NCI-H2107 treated with DMSO at 0.1 percent for 48 hours (cell line): Measurements from ENCODE around the gene SF3B4.
"Not testable (repeated sequence)": the region's sequence is repeated elsewhere in the genome, so short reads cannot be mapped to it uniquely, and the experiment has no call there.

Experiments
- DNase-seq: peaks from one replicate; lab custom pipeline; 2025; ENCODE audit not compliant: unreplicated experiment; lab: John Stamatoyannopoulos, UW

SF3B4 gene

DNA sequence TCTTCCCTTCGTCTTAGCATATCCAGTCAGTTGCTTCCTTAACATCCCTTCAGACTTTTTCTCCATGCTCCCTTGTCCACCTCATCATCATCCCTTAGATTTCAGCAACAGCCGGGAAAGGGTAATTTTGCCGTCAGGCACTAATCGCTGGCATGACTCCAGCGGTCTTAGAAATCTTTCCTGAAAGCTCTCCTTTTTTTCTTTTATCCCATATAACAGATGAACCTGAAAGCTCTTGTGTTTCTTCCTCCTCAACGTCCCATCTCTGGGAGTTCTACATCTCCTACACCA lies 38.7 kb downstream of the SF3B4 start:
- no peak for DNase-seq

DNA sequence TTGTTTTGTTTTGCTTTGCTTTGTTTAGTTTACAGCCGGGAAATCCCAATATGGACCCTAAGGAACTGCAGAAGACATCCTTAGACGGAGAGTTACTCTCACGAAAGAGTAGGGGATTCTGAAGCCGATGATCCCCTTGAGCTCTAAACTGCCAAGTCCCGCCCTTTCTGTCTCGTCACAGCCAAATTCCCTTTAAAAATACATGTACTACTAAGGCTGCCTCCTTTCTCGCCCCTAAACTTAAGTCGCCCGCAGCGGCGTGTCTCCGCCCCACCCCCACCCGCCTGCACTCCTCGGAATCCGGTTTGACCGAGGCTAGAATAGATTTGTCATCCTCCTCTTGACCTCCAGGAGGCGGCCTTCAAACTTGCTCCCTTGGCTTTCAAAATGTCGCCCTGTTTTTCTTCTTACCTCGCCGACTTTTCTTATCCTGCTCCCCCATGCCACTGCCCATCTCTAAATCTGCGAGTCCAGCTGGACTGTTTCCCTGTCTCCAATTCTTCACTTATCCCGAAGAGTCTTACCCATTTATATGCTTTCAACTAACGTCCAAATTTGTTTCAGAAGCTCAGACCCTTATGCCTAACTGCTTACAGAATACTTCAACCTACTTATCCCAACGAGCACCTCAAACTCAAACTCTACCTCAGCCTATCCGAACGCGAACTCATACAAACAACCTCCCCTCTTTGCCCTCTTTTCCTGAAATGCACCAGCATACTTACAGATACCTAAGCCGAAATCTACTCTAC lies 39.2 kb downstream of the SF3B4 start:
- DNase-seq, result peak; percentile 94

DNA sequence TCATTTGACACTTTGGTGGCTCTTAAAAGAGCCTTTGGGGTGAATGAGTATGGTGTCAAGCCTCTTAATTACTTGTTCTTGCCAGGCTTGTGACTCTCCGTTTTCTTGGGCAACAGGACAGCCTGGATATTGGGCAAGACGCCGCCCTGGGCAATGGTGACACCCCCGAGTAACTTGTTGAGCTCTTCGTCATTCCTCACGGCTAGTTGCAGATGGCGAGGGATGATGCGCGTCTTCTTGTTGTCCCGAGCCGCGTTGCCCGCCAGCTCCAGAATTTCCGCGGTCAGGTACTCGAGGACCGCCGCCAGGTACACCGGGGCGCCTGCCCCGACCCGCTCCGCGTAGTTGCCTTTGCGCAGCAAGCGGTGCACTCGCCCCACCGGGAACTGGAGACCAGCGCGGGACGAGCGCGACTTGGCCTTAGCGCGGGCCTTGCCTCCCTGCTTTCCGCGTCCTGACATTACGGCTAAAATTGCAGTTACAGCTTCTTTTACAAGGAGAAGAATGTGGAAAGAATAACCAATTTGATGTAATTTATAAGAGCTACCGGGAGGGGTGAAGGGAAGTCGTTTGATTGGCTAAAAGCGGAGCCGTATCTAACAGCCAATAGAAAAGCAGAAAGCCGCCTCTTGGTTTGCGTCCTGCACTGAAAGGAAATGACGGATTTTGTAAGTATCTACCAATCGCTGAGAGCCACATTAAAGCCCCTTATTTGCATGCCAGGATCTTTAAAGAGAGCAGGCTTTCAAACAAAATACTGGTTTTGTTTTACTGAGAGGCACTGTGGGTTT lies 40.0 kb downstream of the SF3B4 start:
- DNase-seq, result peak; percentile 99

DNA sequence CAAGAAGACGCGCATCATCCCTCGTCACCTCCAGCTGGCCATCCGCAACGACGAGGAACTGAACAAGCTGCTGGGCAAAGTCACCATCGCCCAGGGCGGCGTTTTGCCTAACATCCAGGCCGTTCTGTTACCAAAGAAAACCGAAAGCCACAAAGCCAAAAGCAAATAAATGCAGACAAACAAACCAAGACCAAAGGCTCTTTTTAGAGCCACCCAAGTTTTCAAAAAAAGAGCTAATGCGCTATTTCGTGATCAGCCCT lies 40.5 kb downstream of the SF3B4 start:
- not testable (repeated sequence) for DNase-seq

DNA sequence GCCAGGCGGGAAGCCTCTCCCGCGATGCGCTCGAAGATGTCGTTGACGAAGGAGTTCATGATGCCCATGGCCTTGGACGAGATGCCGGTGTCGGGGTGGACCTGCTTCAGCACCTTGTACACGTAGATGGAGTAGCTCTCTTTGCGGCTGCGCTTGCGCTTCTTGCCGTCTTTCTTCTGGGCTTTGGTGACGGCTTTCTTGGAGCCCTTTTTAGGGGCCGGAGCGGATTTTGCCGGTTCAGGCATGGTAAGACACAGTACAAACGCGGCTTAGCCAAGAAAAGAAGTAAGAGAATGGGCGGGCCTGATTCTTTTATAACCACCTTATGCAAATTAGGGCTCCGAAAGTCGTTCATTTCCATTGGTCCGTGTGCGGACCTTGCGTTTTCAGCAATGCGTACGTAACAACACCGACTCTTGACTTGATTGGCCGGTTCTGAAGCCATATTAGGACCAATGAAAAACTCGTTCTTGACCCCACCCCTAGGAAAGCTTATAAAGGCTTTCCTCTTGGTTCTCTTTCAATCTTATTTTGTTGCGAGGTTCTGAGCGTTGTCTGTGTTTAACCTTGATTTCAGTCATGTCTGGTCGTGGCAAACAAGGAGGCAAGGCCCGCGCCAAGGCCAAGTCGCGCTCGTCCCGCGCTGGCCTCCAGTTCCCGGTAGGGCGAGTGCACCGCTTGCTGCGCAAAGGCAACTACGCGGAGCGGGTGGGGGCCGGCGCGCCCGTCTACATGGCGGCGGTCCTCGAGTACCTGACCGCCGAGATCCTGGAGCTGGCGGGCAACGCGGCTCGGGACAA lies 41.0 kb downstream of the SF3B4 start:
- DNase-seq, result peak; percentile 99

DNA sequence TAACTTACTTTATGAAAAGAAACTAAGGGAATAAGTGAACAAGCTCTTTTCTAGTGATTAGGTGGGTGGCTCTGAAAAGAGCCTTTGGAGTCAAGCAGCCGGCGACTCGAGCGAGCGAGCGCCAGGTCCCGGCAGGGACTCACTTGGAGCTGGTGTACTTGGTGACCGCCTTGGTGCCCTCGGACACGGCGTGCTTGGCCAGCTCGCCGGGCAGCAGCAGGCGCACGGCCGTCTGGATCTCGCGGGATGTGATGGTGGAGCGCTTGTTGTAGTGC lies 41.5 kb downstream of the SF3B4 start:
- DNase-seq, result not testable (repeated sequence)

DNA sequence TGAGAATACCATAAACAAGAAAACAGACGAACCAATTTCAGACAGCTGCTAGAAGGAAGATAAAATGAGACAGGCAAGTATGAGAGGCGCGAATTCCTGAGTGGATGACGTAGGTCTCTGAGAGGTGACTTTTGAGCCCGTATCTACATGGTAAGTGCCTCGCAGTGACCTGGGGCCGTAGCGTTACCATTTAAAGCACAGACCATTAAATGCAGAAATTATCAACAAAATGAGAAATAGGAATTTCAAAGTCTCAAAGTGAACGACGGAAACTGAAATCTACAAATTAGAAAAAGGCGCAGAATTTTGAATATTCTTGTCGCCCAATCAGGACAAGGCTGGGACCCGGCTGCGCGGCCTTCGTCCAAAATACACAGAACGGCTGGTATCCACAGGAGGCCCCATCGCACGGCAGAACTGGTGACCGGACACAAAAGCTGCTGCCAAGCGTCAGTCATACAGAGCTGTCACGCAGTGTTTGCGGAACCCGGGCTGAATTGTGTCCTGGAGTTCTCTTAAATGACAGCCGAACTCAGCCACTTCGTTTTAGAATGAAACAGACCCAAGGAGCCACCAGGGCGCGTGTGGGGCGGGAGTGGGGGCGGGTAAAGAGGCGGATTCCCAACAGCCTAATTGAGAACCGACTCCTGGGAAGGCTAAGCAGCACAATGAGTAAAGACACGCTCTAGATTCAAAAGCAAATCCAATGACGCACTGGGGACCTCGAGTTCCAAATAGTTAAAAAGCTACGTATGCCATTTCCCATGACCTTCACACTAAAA lies 42.1 kb downstream of the SF3B4 start:
- DNase-seq, result peak; percentile 92

DNA sequence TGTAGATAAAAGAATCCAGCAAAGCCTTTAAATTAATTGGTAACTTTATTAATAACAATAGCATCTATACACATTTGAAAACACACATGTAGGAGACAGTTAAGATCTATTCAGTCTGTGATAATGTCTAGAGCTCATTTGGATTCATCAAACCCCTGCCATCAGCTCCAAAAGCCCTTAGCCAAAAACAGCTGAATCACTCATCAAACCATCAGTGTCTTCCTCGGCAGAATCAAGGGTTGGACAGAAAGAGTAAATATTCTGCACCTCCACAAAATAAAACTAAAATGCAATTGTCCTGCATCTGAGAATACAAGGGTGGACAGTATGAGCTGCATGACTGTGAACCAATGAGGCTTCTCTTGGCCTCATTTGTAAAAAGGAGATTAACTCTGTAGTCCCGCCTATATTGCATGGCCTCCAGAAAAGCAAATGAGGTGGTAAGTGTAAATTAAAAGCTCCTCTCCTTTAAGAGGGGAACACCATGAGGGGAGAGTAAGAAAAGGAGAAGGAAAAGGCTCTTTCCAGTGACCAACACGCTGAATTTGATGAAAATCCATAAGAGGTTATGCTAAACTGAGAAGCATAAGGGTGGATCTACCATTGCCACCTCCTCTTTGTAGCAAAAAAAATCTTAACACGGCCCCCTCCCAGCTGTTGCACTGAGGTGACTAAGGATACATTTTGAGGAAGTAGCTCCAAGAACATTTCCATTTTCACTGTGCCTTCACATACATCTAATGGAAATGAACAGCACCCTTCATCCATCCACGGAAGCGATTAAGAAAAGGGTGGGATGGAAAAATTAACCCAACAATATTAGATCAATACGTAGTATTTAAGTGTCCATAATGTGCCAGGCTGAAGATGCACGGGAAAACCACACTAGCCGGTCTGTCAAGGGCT lies 42.9 kb downstream of the SF3B4 start:
- DNase-seq, result peak; percentile 57

DNA sequence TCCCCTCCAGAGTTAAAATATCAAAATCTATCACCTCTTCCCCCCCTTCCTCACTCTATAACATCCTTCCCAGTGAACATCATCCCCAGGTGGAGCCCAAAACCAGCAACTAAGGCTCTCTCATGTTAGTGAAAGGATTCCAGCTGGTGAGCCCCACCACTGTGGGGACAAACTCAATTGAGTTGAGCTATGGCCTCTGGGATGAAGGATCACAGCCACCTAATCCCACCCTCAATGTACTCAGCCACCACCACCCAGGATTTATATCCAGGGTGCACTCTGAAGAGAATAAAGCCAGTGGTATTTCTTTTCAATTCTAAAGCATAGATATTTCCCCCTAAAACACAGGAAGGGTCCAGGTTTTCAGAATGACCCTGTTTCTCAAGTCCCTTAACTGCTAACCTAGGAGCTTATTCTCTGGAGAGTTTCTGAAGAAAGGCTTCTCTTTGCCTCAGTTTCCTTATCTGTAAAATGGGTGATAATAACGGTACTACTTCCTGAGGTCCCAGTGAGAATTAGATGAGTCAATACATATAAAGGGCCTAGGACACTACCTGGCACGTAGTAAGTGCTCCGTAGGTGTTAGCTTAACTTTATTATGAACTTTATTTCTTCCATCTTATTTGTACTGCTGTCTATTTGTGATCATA lies 43.9 kb downstream of the SF3B4 start:
- no peak for DNase-seq

DNA sequence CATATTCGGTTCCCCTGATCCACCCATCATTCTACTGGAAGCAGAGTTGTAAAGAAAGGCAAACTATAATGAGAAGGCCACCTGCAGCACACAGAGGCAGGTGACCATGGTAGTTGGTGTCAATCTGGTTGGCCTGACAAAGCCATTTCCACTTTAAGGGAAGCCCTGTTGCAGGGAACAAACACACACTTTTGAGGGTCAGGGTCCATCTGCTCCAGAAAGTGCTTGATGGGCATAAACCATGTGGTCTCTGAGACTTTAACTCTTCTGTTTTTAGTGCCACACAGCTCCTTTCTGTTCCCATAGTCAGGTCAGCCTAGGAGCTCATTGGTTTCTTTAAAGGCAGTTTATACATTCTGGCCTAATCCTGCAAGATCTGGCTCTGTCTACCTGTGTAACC lies 45.7 kb downstream of the SF3B4 start:
- DNase-seq, result no peak

DNA sequence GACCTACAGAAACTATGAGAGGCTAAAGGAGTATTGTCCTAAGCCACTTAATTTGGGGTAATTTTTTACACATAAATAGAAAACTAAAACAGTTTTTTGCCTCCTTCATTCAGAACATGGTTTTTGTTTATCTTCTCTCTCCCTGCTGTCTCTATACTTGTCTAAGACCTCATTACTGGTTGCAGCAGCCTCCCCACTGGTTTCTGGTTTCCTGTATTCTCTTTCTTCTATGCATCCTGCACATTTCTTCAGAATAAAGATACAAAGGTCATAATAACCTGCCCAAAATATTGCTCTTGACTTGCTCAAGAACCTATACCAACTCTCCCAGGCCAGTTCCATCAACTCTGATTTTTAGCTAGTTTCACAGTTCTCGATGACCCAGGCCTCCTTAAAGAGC lies 48.0 kb downstream of the SF3B4 start:
- no peak for DNase-seq

DNA sequence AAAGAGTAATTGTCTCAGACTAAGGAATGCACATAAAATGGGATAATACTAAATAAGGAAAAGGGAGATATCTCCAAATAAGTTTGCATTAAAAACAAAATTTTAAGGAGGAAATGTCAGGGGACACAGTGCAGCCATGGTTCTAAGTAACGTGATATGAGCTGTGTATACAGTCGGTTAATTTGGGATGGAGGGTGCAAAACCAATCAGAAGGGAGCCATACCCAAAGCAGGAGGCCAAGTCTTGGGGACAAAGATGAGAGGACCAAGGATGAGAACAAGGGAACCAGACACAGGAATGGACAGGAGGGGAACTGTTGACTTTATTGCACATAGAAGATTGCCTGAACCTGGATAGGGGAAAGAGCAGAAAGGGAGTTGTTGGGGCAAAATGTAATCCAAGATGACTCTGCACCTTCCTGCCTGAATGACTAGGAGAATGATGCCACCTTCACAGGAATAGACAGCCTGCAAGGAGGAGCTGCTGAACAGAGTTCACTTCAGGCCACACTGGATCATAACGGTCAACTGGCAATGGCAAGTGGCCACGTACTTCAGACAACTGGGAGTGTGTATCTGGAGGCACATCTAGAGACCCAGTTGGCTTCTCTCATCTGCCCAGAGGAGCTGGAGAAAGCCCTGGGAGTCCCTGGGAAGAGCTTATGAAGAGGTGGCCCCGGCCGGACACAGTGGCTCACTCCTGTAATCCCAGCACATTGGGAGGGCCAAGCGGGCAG lies 50.2 kb downstream of the SF3B4 start:
- DNase-seq, result no peak
